ACC112 (cell line): ENCODE measurements around the gene MARS2.

ENCODE experiments used
- H2AFZ ChIP-seq: fragments of 200-600 bp; sonication (generic); one replicate; pipeline ENCODE4 v1.6.0; 2017; ENCODE audit warnings: antibody characterized with exemption, low read length; ENCODE audit not compliant: unreplicated experiment
- H3K27ac ChIP-seq: fragments of 200-600 bp; sonication (generic); 2 replicates; pipeline ENCODE4 v1.5.1; 2014; ENCODE audit warnings: low read depth, mild to moderate bottlenecking, antibody characterized with exemption, low read length, moderate library complexity
- H3K27me3 ChIP-seq: fragments of 200-600 bp; sonication (generic); 2 replicates; pipeline ENCODE4 v1.6.1; 2014; ENCODE audit warnings: mild to moderate bottlenecking, antibody characterized with exemption, low read length, moderate library complexity, mixed read lengths; ENCODE audit not compliant: insufficient read depth
- H3K36me3 ChIP-seq: fragments of 200-600 bp; sonication (generic); 2 replicates; pipeline ENCODE4 v1.6.1; 2016; ENCODE audit warnings: mild to moderate bottlenecking, antibody characterized with exemption, low read length, moderate library complexity, mixed read lengths; ENCODE audit not compliant: insufficient read depth
- H3K4me1 ChIP-seq: fragments of 200-600 bp; sonication (generic); one replicate; pipeline ENCODE4 v1.6.1; 2016; ENCODE audit warnings: low read length, mixed read lengths; ENCODE audit not compliant: insufficient read depth, unreplicated experiment, control insufficient read depth
- H3K4me3 ChIP-seq: fragments of 200-600 bp; sonication (generic); 2 replicates; pipeline ENCODE4 v1.5.1; 2014; ENCODE audit warnings: mild to moderate bottlenecking, low read depth, low read length
- H3K79me2 ChIP-seq: fragments of 200-600 bp; sonication (generic); one replicate; pipeline ENCODE4 v1.6.0; 2016; ENCODE audit warnings: low read length; ENCODE audit not compliant: control insufficient read depth, unreplicated experiment, insufficient read depth

MARS2 gene

DNA sequence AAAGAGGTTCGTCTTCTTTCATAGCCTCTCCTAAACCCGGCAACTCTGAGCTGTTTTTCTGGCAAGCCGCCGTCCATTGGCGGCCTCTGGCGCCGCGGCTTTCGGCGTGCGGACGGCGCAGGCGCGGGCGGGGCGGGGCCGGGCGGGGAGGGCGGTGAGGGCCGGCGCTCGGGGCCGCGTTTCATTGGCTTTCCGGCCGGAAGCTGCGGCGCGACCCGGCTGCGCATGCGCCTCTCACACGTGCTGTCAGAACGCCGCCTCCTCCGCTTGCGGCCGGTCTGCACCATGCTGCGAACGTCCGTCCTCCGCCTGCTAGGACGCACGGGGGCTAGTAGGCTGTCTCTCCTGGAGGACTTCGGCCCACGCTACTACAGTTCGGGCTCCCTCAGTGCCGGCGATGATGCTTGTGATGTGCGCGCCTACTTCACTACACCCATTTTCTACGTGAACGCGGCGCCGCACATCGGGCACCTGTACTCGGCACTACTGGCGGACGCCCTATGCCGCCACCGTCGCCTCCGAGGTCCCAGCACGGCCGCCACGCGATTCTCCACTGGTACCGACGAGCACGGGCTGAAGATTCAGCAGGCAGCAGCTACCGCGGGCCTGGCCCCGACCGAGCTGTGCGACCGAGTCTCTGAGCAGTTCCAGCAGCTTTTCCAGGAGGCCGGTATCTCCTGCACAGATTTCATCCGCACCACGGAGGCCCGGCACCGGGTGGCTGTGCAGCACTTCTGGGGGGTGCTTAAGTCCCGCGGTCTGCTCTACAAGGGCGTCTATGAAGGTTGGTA is at the start of gene MARS2:
Gene MARS2 (plus strand): TSS at position 249 of the 791 bp plus-strand sequence. CDS start 37 bp downstream, at position 286.
- Histone ChIP-seq H3K79me2 (peaks cover 42% of the 10 kb centered on the region), H3K4me3 (peak within 1 kb of the TSS; percentile 83), H3K4me1 (peaks cover 7% of the 10 kb centered on the region)

DNA sequence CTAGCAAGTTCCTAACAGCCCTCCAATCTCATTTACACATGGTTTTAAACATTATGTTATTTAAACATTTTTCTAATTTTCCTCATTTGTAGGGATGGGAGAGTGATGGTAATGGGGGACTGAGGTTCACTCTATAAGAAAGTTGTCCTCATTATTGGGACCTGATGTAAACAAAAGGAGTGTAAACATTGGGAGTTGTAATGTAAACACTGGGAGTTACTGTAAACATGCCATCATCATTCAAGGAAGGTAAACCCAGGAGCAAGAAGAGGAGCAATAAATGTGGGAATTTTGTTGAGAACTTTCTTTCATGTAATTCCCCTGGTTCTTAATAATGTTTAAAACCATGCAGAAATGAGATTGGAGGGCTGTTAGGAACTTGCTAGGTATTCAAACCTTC is 47.6 kb upstream of the MARS2 start:
- H3K4me3 ChIP-seq: no peak overlapping the region
- no peaks in the 10 kb centered on the region for H3K79me2 ChIP-seq
- no peak overlapping the region for H3K27ac ChIP-seq
- no peaks in the 10 kb centered on the region for H3K4me1 ChIP-seq
- no peaks in the 10 kb centered on the region for H3K27me3 ChIP-seq
- no peaks in the 10 kb centered on the region for H3K36me3 ChIP-seq
- no peak overlapping the region for H2AFZ ChIP-seq

More for the DNA sequence above, at the start of gene MARS2:
- H2AFZ ChIP-seq: peak within 1 kb of the TSS; percentile 78
- no peaks in the 10 kb centered on the region for H3K36me3 ChIP-seq
- H3K27ac ChIP-seq: no peak within 1 kb of the TSS
- no peaks in the 10 kb centered on the region for H3K27me3 ChIP-seq

DNA sequence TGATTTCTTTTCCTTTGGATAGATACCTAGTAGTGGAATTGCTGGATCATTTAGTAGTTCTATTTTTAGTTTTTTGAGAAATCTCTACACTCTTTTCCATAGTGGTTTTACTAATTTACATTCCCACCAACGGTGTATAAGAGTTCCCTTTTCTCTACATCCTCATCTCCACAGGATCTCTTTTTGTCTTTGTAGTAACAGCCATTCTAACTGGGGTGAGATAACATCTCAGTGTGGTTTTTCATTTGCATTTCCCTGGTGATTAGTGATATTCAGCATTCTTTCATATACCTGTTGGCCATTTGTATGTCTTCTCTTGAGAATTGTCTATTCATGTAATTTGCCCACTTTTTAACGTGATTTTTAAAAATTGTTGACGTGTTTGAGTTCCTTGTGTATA is 43.5 kb upstream of the MARS2 start:
- H2AFZ ChIP-seq: no peak overlapping the region
- no peak overlapping the region for H3K27ac ChIP-seq
- H3K4me1 ChIP-seq: no peaks in the 10 kb centered on the region
- H3K4me3 ChIP-seq: no peak overlapping the region
- no peaks in the 10 kb centered on the region for H3K79me2 ChIP-seq
- no peaks in the 10 kb centered on the region for H3K27me3 ChIP-seq
- H3K36me3 ChIP-seq: no peaks in the 10 kb centered on the region

DNA sequence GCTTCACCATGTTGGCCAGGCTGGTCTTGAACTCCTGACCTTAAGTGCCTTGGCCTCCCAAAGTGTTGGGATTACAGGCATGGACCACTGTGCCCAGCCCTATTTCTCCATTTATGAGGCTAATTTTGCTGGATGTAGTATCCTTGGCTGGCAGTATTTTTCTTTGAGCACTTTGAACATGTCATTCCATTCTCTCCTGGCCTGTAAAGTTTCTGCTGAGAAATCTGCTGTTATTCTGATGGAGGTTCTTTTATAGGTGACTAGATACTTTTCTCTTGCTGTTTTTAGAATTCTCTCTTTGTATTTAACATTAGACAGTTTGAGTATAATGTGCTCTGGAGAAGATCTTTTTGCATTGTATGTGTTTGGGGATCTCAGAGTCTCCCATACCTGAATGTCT is 38.9 kb upstream of the MARS2 start:
- Histone ChIP-seq H2AFZ (no peak overlapping the region), H3K27ac (no peak overlapping the region), H3K36me3 (no peaks in the 10 kb centered on the region), H3K27me3 (no peaks in the 10 kb centered on the region), H3K79me2 (no peaks in the 10 kb centered on the region), H3K4me3 (no peak overlapping the region), H3K4me1 (no peaks in the 10 kb centered on the region)

DNA sequence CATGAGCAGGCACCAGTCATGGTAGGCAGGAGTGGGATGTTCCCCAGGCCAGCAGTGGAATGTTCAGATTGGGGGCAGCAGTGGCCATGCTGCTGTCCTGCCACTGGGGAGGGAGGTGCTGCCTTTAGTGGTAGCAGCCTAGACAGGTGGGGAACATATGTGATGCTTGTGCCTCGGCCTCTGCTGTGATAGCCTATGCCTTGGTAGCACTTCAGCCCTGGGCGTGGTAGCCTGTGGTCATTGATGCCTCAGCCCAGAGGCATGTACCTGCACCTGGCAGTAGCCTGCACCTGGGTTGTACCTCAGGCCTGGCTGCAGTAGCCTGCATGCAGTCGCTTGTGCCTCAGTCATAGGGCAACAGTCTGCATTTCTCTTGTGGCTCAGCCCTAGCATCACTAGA is 36.9 kb upstream of the MARS2 start:
- H3K27me3 ChIP-seq: no peaks in the 10 kb centered on the region
- no peak overlapping the region for H3K27ac ChIP-seq
- H2AFZ ChIP-seq: no peak overlapping the region
- H3K4me1 ChIP-seq: peaks cover 4% of the 10 kb centered on the region
- no peaks in the 10 kb centered on the region for H3K36me3 ChIP-seq
- no peaks in the 10 kb centered on the region for H3K79me2 ChIP-seq
- no peak overlapping the region for H3K4me3 ChIP-seq

DNA sequence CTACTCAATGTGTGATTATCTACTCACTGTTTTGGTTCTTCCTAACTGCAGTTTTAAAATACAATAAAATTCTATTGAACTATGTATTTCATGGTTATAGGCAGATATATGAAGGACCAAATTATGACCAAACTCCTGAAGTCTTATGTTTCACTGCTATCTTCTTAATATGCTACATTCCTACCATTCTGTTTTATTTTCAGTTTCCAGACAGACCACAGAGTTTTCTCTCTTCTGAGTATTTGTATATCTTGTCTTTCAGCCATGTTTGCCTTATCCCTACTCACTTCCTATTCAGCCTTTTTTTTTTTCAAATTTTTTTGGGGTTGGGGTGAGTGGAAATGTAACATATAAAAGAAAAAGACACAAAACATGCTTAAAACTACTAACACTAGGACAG is 36.1 kb upstream of the MARS2 start:
- Histone ChIP-seq H3K79me2 (no peaks in the 10 kb centered on the region), H3K36me3 (no peaks in the 10 kb centered on the region), H3K4me3 (no peak overlapping the region), H3K27me3 (no peaks in the 10 kb centered on the region), H2AFZ (no peak overlapping the region), H3K4me1 (peaks cover 9% of the 10 kb centered on the region), H3K27ac (no peak overlapping the region)

DNA sequence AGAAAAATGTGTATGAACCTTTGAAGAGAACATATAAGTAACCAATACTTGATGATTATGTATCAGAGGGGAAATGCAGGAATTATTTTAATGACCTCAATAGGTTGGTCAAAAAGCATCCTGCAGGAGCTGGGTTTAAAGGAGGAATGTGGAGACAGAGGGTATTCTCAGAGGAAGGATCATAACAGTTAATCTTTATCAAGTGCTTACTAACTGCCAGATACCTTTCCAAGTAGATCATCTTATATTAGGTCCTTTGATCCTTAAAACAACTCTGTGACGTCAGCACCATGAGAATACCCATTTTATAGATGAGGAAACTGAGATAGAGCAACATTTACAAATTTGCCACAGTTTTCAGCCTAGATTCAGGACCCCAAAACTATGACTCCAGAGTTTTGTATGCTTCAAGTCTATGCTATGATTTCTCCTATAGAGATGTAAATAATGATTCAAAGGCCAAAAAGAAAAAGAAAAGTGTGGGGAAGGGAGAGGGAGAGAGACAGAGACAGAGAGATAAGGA is 32.7 kb upstream of the MARS2 start:
- Histone ChIP-seq H3K4me3 (no peak overlapping the region), H2AFZ (no peak overlapping the region), H3K27me3 (no peaks in the 10 kb centered on the region), H3K36me3 (no peaks in the 10 kb centered on the region), H3K4me1 (peaks cover 21% of the 10 kb centered on the region), H3K79me2 (no peaks in the 10 kb centered on the region), H3K27ac (no peak overlapping the region)

DNA sequence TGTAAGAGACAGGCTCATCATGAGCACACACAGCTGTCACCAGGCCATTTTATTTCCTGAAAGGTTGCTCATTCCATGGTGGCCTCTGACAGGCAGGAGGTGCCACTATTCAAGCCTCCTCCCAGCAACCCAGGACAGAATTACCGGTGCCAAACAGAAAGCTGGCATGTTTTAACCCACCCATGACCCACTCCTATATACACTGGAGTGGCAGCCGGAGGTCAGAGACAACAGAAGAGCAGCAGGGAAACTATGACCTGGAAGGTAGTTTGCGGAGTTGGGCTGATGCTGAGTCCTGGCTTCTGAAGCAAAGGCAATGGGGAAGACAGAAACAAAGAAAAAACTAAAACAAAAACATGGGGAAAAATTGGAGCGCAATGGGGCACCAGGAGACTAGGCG is 32.1 kb upstream of the MARS2 start:
- Histone ChIP-seq H3K36me3 (no peaks in the 10 kb centered on the region), H3K4me1 (peaks cover 26% of the 10 kb centered on the region), H3K79me2 (no peaks in the 10 kb centered on the region), H3K27ac (no peak overlapping the region), H2AFZ (no peak overlapping the region), H3K4me3 (peak overlapping the region; percentile 59), H3K27me3 (no peaks in the 10 kb centered on the region)

DNA sequence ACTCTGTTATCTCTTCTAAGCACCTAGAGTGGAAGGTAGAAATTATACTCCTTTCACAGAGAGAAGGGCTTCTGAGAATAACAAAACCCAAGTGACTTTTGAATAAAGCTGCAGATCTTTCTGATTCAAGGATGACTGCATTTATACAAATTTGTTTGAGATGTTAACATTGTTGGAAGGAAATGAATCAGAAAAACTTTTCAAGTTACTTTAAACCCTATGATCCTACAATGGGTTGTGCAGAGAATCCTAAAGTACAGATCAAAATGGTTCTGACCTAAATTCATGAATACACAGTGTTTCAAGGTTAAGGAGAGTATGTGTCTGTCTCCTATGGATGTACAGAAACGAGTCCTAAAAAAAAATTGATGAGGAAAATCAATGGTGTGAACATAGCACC is 31.6 kb upstream of the MARS2 start:
- no peak overlapping the region for H3K27ac ChIP-seq
- no peaks in the 10 kb centered on the region for H3K36me3 ChIP-seq
- H3K4me1 ChIP-seq: peaks cover 26% of the 10 kb centered on the region
- no peak overlapping the region for H2AFZ ChIP-seq
- no peaks in the 10 kb centered on the region for H3K79me2 ChIP-seq
- peak overlapping the region; percentile 59 for H3K4me3 ChIP-seq
- H3K27me3 ChIP-seq: no peaks in the 10 kb centered on the region

DNA sequence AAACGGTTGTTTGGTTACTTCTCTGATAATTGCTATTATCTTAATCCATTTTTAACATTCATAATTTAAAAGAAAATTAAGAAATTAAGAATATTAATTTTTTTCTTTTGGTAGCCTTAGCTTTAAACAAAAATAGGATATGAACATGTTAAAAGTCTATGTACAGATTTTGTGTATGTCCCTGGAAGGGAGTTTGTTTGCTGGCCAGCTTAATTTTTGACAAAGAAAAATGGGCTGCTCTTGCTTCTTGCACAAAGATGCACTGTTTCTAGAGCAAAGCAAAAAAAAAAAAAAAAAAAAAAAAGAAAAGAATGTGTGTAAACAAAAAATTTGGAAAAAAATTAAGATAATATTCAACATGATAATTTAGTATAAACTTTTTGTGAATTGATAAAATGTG is 31.1 kb upstream of the MARS2 start:
- H3K27me3 ChIP-seq: no peaks in the 10 kb centered on the region
- H3K4me3 ChIP-seq: peak overlapping the region; percentile 78
- no peaks in the 10 kb centered on the region for H3K79me2 ChIP-seq
- peaks cover 26% of the 10 kb centered on the region for H3K4me1 ChIP-seq
- H2AFZ ChIP-seq: no peak overlapping the region
- H3K27ac ChIP-seq: no peak overlapping the region
- no peaks in the 10 kb centered on the region for H3K36me3 ChIP-seq

DNA sequence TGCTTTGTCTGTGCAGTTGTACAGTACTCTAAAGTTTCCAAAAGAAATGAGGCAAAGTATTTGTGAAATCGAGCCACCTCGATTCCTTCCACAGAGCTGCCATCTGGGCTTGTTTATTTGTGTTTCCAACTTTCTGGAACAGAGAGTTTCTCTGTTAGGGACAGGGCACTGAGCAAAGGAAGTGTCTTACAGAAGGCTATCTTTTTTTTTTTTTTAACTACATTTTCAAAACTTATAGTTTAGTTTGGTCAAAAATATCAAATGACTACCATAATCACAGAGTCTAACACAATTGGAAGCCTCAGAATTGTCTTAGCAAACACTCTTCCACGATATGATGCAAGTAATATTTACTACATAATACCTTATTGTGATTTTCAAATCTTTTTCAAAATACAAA is 30.6 kb upstream of the MARS2 start:
- Histone ChIP-seq H2AFZ (peak overlapping the region; percentile 66), H3K4me1 (peaks cover 26% of the 10 kb centered on the region), H3K79me2 (no peaks in the 10 kb centered on the region), H3K27me3 (no peaks in the 10 kb centered on the region), H3K27ac (peak overlapping the region; percentile 38; the same call in 1 of the 2 replicates), H3K36me3 (no peaks in the 10 kb centered on the region), H3K4me3 (peak overlapping the region; percentile 78)
